Measurements from ENCODE around the gene CASP9. TPM values are rescaled to one million over a fixed set of nuclear protein-coding genes. Genes with fewer than 3 reads are reported as not detected.

Gene CASP9
- total RNA-seq, 1 donor from 2014 or later, result 22.7 TPM

GRCh38 chr1:15509586-15509985 is 14.4 kb downstream of the CASP9 start:
- Histone ChIP-seq H3K36me3 (ENCODE audit: control insufficient read depth, insufficient read depth, low read length) (peaks cover 3% of the 10 kb centered on the region), H3K4me3 (ENCODE audit: low read depth, low read length) (no peak overlapping the region), H3K27me3 (ENCODE audit: control insufficient read depth, insufficient read depth, low read length) (no peaks in the 10 kb centered on the region)
- no peak for DNase-seq (ENCODE audit: low read depth)
- TF ChIP-seq CTCF (IDR thresholded peaks at IDR 0.05; ENCODE audit: insufficient read depth, low read length, poor library complexity, severe bottlenecking), result no peak

- TF ChIP-seq CTCF (IDR thresholded peaks at IDR 0.05; ENCODE audit: insufficient read depth, low read length, poor library complexity, severe bottlenecking), result no peak
- no peak overlapping the region for H3K4me3 ChIP-seq (ENCODE audit: low read depth, low read length)
- H3K36me3 ChIP-seq (ENCODE audit: control insufficient read depth, insufficient read depth, low read length), result peaks cover 1% of the 10 kb centered on the region
- no peak for DNase-seq (ENCODE audit: low read depth)
- no peaks in the 10 kb centered on the region for H3K27me3 ChIP-seq (ENCODE audit: control insufficient read depth, insufficient read depth, low read length)
Measured at GRCh38 chr1:15508700-15509487, 15.1 kb downstream of the CASP9 start.

GRCh38 chr1:15507278-15507677 is 16.7 kb downstream of the CASP9 start:
- H3K27me3 ChIP-seq (ENCODE audit: control insufficient read depth, insufficient read depth, low read length), result no peaks in the 10 kb centered on the region
- no peak overlapping the region for H3K4me3 ChIP-seq (ENCODE audit: low read depth, low read length)
- H3K36me3 ChIP-seq (ENCODE audit: control insufficient read depth, insufficient read depth, low read length), result peaks cover 1% of the 10 kb centered on the region
- no peak for TF ChIP-seq CTCF (IDR thresholded peaks at IDR 0.05; ENCODE audit: insufficient read depth, low read length, poor library complexity, severe bottlenecking)
- no peak for DNase-seq (ENCODE audit: low read depth)

GRCh38 chr1:15506831-15507230 is 17.2 kb downstream of the CASP9 start:
- no peaks in the 10 kb centered on the region for H3K27me3 ChIP-seq (ENCODE audit: control insufficient read depth, insufficient read depth, low read length)
- no peak for TF ChIP-seq CTCF (IDR thresholded peaks at IDR 0.05; ENCODE audit: insufficient read depth, low read length, poor library complexity, severe bottlenecking)
- H3K4me3 ChIP-seq (ENCODE audit: low read depth, low read length), result no peak overlapping the region
- H3K36me3 ChIP-seq (ENCODE audit: control insufficient read depth, insufficient read depth, low read length), result peaks cover 1% of the 10 kb centered on the region
- no peak for DNase-seq (ENCODE audit: low read depth)

GRCh38 chr1:15504436-15504835 is 19.6 kb downstream of the CASP9 start:
- DNase-seq (ENCODE audit: low read depth), result no peak
- H3K27me3 ChIP-seq (ENCODE audit: control insufficient read depth, insufficient read depth, low read length), result no peaks in the 10 kb centered on the region
- H3K4me3 ChIP-seq (ENCODE audit: low read depth, low read length), result no peak overlapping the region
- no peak for TF ChIP-seq CTCF (IDR thresholded peaks at IDR 0.05; ENCODE audit: insufficient read depth, low read length, poor library complexity, severe bottlenecking)
- no peaks in the 10 kb centered on the region for H3K36me3 ChIP-seq (ENCODE audit: control insufficient read depth, insufficient read depth, low read length)

Measured in kidney epithelial cell (primary cell).